ENCODE measurements around the gene OR7A10. TPM values are rescaled to one million over a fixed set of nuclear protein-coding genes. Genes with fewer than 3 reads are reported as not detected.

The OR7A10 gene
- total RNA-seq, 1 donor from 2014 or later = not detected

GRCh38 chr19:14830702-14831101 lies 18.0 kb downstream of the OR7A10 start:
- Mint-ChIP-seq H3K27me3 (ENCODE audit: low read depth) (peaks cover 55% of the 10 kb centered on the region), H3K4me3 (no peak overlapping the region), H3K4me1 (no peaks in the 10 kb centered on the region), H3K27ac (ENCODE audit: unreplicated experiment) (no peak overlapping the region), H3K9me3 (peaks cover 3% of the 10 kb centered on the region), H3K36me3 (ENCODE audit: low read depth) (no peaks in the 10 kb centered on the region)
- DNase-seq (ENCODE audit: low read depth, low spot score) = no peak
- TF ChIP-seq, protein P1, sequence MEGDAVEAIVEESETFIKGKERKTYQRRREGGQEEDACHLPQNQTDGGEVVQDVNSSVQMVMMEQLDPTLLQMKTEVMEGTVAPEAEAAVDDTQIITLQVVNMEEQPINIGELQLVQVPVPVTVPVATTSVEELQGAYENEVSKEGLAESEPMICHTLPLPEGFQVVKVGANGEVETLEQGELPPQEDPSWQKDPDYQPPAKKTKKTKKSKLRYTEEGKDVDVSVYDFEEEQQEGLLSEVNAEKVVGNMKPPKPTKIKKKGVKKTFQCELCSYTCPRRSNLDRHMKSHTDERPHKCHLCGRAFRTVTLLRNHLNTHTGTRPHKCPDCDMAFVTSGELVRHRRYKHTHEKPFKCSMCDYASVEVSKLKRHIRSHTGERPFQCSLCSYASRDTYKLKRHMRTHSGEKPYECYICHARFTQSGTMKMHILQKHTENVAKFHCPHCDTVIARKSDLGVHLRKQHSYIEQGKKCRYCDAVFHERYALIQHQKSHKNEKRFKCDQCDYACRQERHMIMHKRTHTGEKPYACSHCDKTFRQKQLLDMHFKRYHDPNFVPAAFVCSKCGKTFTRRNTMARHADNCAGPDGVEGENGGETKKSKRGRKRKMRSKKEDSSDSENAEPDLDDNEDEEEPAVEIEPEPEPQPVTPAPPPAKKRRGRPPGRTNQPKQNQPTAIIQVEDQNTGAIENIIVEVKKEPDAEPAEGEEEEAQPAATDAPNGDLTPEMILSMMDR (conservative IDR thresholded peaks at IDR 0.05) = no peak

- Mint-ChIP-seq H3K27me3 (ENCODE audit: low read depth) (peaks cover 69% of the 10 kb centered on the region), H3K27ac (ENCODE audit: unreplicated experiment) (no peak overlapping the region), H3K4me1 (no peaks in the 10 kb centered on the region), H3K9me3 (peaks cover 6% of the 10 kb centered on the region), H3K36me3 (ENCODE audit: low read depth) (no peaks in the 10 kb centered on the region), H3K4me3 (no peak overlapping the region)
- TF ChIP-seq, protein P1 (conservative IDR thresholded peaks at IDR 0.05) = no peak
- DNase-seq (ENCODE audit: low read depth, low spot score) = no peak
Observed at GRCh38 chr19:14826006-14826405, 22.7 kb downstream of the OR7A10 start.

GRCh38 chr19:14821937-14822336 lies 26.8 kb downstream of the OR7A10 start:
- DNase-seq (ENCODE audit: low read depth, low spot score) = no peak
- Mint-ChIP-seq H3K4me1 (no peaks in the 10 kb centered on the region), H3K4me3 (no peak overlapping the region), H3K27ac (ENCODE audit: unreplicated experiment) (no peak overlapping the region), H3K9me3 (peaks cover 2% of the 10 kb centered on the region), H3K36me3 (ENCODE audit: low read depth) (no peaks in the 10 kb centered on the region), H3K27me3 (ENCODE audit: low read depth) (peaks cover 62% of the 10 kb centered on the region)
- TF ChIP-seq, protein P1 (conservative IDR thresholded peaks at IDR 0.05) = no peak

GRCh38 chr19:14818588-14818987 lies 30.1 kb downstream of the OR7A10 start:
- Mint-ChIP-seq H3K4me1 (no peaks in the 10 kb centered on the region), H3K36me3 (ENCODE audit: low read depth) (no peaks in the 10 kb centered on the region), H3K27me3 (ENCODE audit: low read depth) (peaks cover 50% of the 10 kb centered on the region), H3K27ac (ENCODE audit: unreplicated experiment) (no peak overlapping the region), H3K9me3 (no peaks in the 10 kb centered on the region), H3K4me3 (no peak overlapping the region)
- DNase-seq (ENCODE audit: low read depth, low spot score) = no peak
- TF ChIP-seq, protein P1 (conservative IDR thresholded peaks at IDR 0.05) = no peak

GRCh38 chr19:14817052-14817451 lies 31.7 kb downstream of the OR7A10 start:
- no peak for DNase-seq (ENCODE audit: low read depth, low spot score)
- Mint-ChIP-seq H3K9me3 (no peaks in the 10 kb centered on the region), H3K36me3 (ENCODE audit: low read depth) (no peaks in the 10 kb centered on the region), H3K4me1 (no peaks in the 10 kb centered on the region), H3K4me3 (no peak overlapping the region), H3K27ac (ENCODE audit: unreplicated experiment) (no peak overlapping the region), H3K27me3 (ENCODE audit: low read depth) (peaks cover 44% of the 10 kb centered on the region)
- TF ChIP-seq, protein P1 (conservative IDR thresholded peaks at IDR 0.05) = no peak
